Lower leg skin (tissue), 4 donors: Measurements from ENCODE around the gene ENO4. TPM values are rescaled to one million over a fixed set of nuclear protein-coding genes. Genes with fewer than 3 reads are reported as not detected.

ENCODE experiments used
- DNase-seq, 2 donors: peaks; one replicate each; pipeline ENCODE4 v3.0.0-alpha.2; 2019; ENCODE audit warnings: low spot score in 2 of 2
- H3K4me3 ChIP-seq: fragments of 200-600 bp; sonication (generic); 2 replicates; pipeline ENCODE4 v1.5.1; 2017; ENCODE audit warnings: mild to moderate bottlenecking, low read depth; ENCODE audit not compliant: poor library complexity, severe bottlenecking
- CTCF ChIP-seq, 3 donors: fragments of 450-650 bp; IDR thresholded peaks; one replicate each; pipeline ENCODE4 v1.5.1; 2016; ENCODE audit warnings: antibody characterized with exemption in 3 of 3, mild to moderate bottlenecking in 3 of 3, moderate library complexity in 2 of 3
- POLR2A ChIP-seq, 2 donors: fragments of 450-650 bp; IDR thresholded peaks; one replicate each; pipeline ENCODE4 v1.6.1; 2016 to 2017; ENCODE audit warnings: antibody characterized with exemption in 2 of 2, mild to moderate bottlenecking in 1 of 2, moderate library complexity in 1 of 2
- WGBS, 2 donors: methylation state at CpG; one replicate each; pipeline ENCODE4 v1.1.5; 2018; 5-methylcytosine and 5-hydroxymethylcytosine counted together
- intact Hi-C: fragments of 100-400 bp; cut with DNase I; formaldehyde crosslinking; loops from one replicate; pipeline ENCODE4 v1.15.0; 2023; ENCODE audit warnings: low total_unique reads
- total RNA-seq, 4 donors: library from RNA; depleted of rRNA; stranded (reverse); fragments of >200 nt; gene quantifications; one replicate each; pipeline ENCODE4 v1.1.0, GENCODE V29; 2016

The ENO4 gene
- total RNA-seq, 4 donors from 2014 or later: 0.06 to 4.4 TPM; not detected in 2

DNA sequence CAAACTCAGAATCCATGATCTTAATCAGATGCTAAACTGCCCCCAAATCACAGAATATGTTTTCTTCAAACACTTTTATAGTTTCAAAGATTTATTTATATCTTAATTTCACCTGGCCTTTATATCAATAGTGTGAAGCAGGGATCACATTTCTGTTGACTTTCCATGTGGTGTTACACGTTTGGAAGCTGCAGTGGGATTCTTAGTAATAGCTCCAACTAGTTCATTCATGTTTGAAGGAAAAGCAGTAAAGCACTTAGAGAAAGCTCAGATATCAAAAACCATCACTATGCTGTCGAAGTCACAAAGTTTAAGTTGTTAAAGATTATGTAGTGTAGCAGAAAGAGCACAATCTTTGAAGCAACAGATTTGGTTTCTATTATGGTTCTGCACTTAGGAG is 16.8 kb downstream of the ENO4 start:
- no peak for DNase-seq
- TF ChIP-seq CTCF (IDR thresholded peaks at IDR 0.05): no peak
- TF ChIP-seq POLR2A (IDR thresholded peaks at IDR 0.05): no peak
- WGBS, 2 donors: 59% methylated on average over 2 of the region's 2 CpGs
- no peak overlapping the region for H3K4me3 ChIP-seq
- intact Hi-C loops: no loop called here

GRCh38 chr10:116866987-116867595 is 17.8 kb downstream of the ENO4 start:
- TF ChIP-seq CTCF (IDR thresholded peaks at IDR 0.05) (no peak), POLR2A (IDR thresholded peaks at IDR 0.05) (no peak)
- DNase-seq: no peak
- WGBS, 2 donors: 52 to 55% methylated on average over 6 of the region's 6 CpGs

GRCh38 chr10:116868198-116868676 is 18.9 kb downstream of the ENO4 start:
- H3K4me3 ChIP-seq: no peak overlapping the region
- intact Hi-C loops: no loop called here
- TF ChIP-seq POLR2A (IDR thresholded peaks at IDR 0.05) (no peak), CTCF (IDR thresholded peaks at IDR 0.05) (no peak)
- DNase-seq: no peak
- 37 to 59% methylated on average over 4 of the region's 4 CpGs for WGBS, 2 donors

More at GRCh38 chr10:116866987-116867595, 17.8 kb downstream of the ENO4 start:
- H3K4me3 ChIP-seq: no peak overlapping the region
- intact Hi-C loops: no loop called here

DNA sequence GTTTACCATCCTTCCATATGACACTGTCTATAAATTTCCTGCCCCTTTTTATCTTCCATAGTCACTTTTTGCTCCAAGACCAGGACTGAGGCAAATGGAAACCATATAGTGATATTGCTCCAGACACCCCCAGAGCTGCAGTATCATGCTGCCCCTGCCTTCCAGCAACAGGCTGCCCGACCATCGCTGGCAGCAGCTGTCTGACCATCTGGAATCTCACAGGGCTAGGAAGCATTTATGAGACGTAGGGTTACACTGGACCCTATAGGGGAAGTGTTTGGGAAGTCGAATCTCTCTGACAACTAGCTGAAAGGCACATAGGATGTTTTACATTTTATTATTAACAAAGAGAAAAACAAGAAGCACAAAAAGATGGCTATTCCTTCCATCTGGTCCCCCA is 19.4 kb downstream of the ENO4 start:
- intact Hi-C loops: no loop called here
- H3K4me3 ChIP-seq: no peak overlapping the region
- no peak for DNase-seq
- 46 to 51% methylated on average over 4 of the region's 4 CpGs for WGBS, 2 donors
- no peak for TF ChIP-seq POLR2A (IDR thresholded peaks at IDR 0.05)
- TF ChIP-seq CTCF (IDR thresholded peaks at IDR 0.05): no peak

DNA sequence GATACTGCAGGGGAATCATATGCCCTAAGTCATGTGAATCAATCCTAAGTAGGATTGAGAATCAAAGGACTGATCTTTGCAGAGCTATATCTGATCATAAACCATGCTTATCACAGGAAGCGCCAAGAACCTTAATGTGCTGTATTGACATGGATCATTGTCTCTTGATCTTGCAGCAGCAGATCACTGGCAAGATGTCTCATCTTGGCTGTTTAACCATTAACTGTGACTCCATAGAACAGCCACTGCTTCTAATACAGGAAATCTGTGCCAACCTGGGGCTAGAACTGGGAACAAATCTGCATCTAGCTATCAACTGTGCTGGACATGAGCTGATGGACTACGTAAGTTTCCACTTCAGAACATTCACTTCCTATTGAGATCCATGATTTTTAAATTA is 21.6 kb downstream of the ENO4 start:
- DNase-seq: no peak
- intact Hi-C loops: no loop called here
- TF ChIP-seq CTCF (IDR thresholded peaks at IDR 0.05) (no peak), POLR2A (IDR thresholded peaks at IDR 0.05) (no peak)
- H3K4me3 ChIP-seq: no peak overlapping the region
- 82 to 89% methylated on average over 2 of the region's 2 CpGs for WGBS, 2 donors

DNA sequence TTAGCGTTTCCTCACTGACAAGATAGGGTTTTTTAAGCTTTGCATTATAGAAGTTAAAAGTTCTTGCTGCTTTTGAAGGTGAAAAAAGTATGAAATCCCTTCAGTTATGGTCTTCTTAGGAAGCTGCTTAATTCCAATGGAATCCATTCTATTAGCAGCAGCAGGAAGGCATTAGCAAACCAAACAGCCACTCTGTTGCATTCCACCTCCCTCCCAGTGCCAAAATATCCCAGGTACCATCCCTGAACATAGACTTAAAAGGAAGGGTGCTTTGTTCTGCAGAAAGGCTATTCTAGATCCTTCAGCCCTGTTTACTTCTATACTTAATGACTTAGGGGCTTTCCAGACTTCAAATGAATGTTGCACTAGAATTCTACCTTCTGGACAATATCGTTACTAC is 23.8 kb downstream of the ENO4 start:
- intact Hi-C loops: no loop called here
- no peak overlapping the region for H3K4me3 ChIP-seq
- DNase-seq: no peak
- TF ChIP-seq POLR2A (IDR thresholded peaks at IDR 0.05) (no peak), CTCF (IDR thresholded peaks at IDR 0.05) (no peak)
- WGBS, 2 donors: 60 to 61% methylated on average over 2 of the region's 2 CpGs
